ENCODE results near the gene CISTR.

CISTR gene

DNA sequence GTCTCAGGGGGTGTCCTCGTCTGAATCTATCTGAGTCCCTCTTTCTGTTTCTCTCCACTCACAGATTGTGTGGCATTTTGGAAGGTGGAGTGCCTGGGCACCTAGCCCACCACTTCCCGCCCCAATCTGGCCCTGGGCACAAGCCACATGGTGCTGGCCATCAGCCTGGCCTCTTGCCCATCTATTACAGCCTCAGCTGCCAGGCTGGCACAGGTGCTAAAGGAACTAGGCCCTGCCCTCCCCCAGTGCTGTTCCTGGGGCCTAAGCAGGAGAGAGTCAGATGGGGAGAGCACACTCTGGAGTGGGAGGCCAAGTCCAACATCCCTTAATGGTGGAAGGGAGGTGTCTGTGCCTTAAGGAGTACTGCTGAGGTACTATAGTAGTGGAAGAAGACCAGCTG, 16.2 kb downstream of the CISTR start:
- no peaks in the 10 kb centered on the region for H3K9me3 ChIP-seq (ENCODE audit: severe bottlenecking)
- TF ChIP-seq, protein P1, sequence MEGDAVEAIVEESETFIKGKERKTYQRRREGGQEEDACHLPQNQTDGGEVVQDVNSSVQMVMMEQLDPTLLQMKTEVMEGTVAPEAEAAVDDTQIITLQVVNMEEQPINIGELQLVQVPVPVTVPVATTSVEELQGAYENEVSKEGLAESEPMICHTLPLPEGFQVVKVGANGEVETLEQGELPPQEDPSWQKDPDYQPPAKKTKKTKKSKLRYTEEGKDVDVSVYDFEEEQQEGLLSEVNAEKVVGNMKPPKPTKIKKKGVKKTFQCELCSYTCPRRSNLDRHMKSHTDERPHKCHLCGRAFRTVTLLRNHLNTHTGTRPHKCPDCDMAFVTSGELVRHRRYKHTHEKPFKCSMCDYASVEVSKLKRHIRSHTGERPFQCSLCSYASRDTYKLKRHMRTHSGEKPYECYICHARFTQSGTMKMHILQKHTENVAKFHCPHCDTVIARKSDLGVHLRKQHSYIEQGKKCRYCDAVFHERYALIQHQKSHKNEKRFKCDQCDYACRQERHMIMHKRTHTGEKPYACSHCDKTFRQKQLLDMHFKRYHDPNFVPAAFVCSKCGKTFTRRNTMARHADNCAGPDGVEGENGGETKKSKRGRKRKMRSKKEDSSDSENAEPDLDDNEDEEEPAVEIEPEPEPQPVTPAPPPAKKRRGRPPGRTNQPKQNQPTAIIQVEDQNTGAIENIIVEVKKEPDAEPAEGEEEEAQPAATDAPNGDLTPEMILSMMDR (IDR thresholded peaks at IDR 0.05; ENCODE audit: low read depth, low read length), result no peak
- DNase-seq, result no peak
- H3K36me3 ChIP-seq, result no peaks in the 10 kb centered on the region
- no peaks in the 10 kb centered on the region for H3K27me3 ChIP-seq (ENCODE audit: insufficient read depth, low read depth, severe bottlenecking)
- H3K4me3 ChIP-seq (ENCODE audit: low read depth, low read length), result no peak overlapping the region
- H3K27ac ChIP-seq, result no peak overlapping the region

- no peaks in the 10 kb centered on the region for H3K27me3 ChIP-seq (ENCODE audit: insufficient read depth, low read depth, severe bottlenecking)
These were observed 17.4 kb downstream of the CISTR start for GRCh38 chr12:53734425-53734824.

DNA sequence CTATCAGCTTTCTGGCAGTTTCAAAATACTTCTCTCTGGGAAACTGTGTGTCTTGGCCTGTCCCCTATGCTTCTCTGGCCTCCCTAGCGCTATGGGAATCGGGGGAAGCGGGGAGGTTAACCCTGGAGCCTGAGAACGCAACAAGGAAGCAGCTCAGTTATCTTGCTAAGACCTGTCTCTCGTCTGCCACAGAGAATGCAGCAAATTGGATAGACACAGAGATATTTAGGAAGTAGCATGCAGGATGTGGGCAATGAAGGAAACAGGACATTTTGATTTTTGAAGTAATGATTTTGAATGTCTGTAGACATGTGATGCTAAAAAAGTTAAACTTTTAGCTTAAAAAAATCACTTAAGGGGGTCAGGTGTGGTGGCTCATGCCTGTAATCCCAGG, 18.0 kb downstream of the CISTR start:
- H3K36me3 ChIP-seq, result no peaks in the 10 kb centered on the region
- no peaks in the 10 kb centered on the region for H3K27me3 ChIP-seq (ENCODE audit: insufficient read depth, low read depth, severe bottlenecking)
- DNase-seq, result no peak
- TF ChIP-seq, protein P1 (IDR thresholded peaks at IDR 0.05; ENCODE audit: low read depth, low read length), result no peak
- no peaks in the 10 kb centered on the region for H3K9me3 ChIP-seq (ENCODE audit: severe bottlenecking)
- H3K4me3 ChIP-seq (ENCODE audit: low read depth, low read length), result no peak overlapping the region
- H3K27ac ChIP-seq, result no peak overlapping the region

More at GRCh38 chr12:53734425-53734824, 17.4 kb downstream of the CISTR start:
- H3K36me3 ChIP-seq, result no peaks in the 10 kb centered on the region
- H3K4me3 ChIP-seq (ENCODE audit: low read depth, low read length), result no peak overlapping the region
- H3K27ac ChIP-seq, result no peak overlapping the region
- no peaks in the 10 kb centered on the region for H3K9me3 ChIP-seq (ENCODE audit: severe bottlenecking)
- TF ChIP-seq, protein P1 (IDR thresholded peaks at IDR 0.05; ENCODE audit: low read depth, low read length), result no peak
- DNase-seq, result no peak

DNA sequence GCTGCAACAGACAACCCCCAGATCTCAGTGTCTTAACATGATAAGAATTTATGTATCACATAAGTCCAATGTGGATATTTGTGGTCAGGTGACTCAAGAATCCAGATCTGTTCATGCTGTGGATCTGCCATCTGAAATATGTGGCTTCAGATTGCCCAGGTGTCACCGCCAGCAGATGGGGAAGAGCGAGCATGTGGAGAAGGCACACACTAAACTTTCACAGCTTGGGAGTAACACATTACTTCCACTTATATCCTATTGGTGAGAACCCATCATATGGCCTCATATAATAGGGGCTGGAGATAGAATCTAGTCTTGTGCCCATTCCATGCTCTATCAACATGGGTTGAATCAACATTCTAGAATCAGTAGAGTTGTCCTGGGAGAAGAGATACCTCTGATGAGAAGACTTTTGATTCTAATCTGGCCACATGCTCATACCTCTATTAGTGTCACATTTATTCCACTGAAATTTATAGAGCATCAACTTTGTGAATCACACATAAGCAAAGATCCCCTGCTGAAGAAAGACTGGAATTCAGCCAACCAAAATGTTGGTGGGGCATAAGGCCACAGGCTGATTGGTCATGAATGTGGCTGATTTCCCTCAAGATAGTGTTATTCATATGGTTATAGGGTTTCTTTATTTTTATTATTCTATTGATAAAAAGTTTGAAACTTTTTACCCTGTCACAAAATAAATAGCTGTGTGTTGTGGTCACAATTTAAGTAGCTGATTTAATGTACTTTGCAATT, 18.6 kb downstream of the CISTR start:
- Histone ChIP-seq H3K36me3 (no peaks in the 10 kb centered on the region), H3K4me3 (ENCODE audit: low read depth, low read length) (no peak overlapping the region), H3K9me3 (ENCODE audit: severe bottlenecking) (no peaks in the 10 kb centered on the region), H3K27ac (no peak overlapping the region), H3K27me3 (ENCODE audit: insufficient read depth, low read depth, severe bottlenecking) (no peaks in the 10 kb centered on the region)
- TF ChIP-seq, protein P1 (IDR thresholded peaks at IDR 0.05; ENCODE audit: low read depth, low read length), result no peak
- DNase-seq, result no peak

GRCh38 chr12:53729644-53730043, 22.1 kb downstream of the CISTR start:
- H3K4me3 ChIP-seq (ENCODE audit: low read depth, low read length), result no peak overlapping the region

More at GRCh38 chr12:53729644-53730043, 22.1 kb downstream of the CISTR start:
- Histone ChIP-seq H3K36me3 (no peaks in the 10 kb centered on the region), H3K9me3 (ENCODE audit: severe bottlenecking) (no peaks in the 10 kb centered on the region), H3K27ac (no peak overlapping the region), H3K27me3 (ENCODE audit: insufficient read depth, low read depth, severe bottlenecking) (no peaks in the 10 kb centered on the region)
- TF ChIP-seq, protein P1 (IDR thresholded peaks at IDR 0.05; ENCODE audit: low read depth, low read length), result no peak
- DNase-seq, result no peak
